ENCODE results near the gene MLN.

MLN gene

DNA sequence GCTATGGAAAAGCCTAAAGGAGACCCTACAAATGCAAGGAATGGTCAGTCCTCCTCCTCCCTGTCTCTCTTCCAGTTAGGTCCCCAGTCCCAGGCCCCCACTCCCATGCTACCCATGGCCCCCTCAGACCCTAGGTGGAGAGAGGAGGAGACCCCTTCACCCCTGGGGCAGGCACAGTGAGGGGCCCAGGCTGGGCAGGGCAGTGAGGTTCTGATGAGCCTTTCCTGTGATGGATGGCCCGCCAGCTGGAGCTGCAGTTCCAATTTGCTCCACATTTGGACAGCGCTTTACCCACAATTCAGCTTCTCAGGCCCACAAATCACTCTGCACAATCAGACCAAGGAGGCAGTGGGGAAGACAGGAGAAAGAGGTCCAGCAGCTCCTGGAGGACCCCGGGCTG is 37.3 kb upstream of the MLN start:
- no peak for DNase-seq (ENCODE audit: low read depth)
- TF ChIP-seq, protein P1, sequence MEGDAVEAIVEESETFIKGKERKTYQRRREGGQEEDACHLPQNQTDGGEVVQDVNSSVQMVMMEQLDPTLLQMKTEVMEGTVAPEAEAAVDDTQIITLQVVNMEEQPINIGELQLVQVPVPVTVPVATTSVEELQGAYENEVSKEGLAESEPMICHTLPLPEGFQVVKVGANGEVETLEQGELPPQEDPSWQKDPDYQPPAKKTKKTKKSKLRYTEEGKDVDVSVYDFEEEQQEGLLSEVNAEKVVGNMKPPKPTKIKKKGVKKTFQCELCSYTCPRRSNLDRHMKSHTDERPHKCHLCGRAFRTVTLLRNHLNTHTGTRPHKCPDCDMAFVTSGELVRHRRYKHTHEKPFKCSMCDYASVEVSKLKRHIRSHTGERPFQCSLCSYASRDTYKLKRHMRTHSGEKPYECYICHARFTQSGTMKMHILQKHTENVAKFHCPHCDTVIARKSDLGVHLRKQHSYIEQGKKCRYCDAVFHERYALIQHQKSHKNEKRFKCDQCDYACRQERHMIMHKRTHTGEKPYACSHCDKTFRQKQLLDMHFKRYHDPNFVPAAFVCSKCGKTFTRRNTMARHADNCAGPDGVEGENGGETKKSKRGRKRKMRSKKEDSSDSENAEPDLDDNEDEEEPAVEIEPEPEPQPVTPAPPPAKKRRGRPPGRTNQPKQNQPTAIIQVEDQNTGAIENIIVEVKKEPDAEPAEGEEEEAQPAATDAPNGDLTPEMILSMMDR (conservative IDR thresholded peaks at IDR 0.05; ENCODE audit: low read depth, low read length) = no peak
- H3K4me3 ChIP-seq (ENCODE audit: low read length) = no peak overlapping the region

GRCh38 chr6:33840048-33840926 is 36.5 kb upstream of the MLN start:
- peak; percentile 29 for DNase-seq (ENCODE audit: low read depth)
- TF ChIP-seq, protein P1 (conservative IDR thresholded peaks at IDR 0.05; ENCODE audit: low read depth, low read length) = no peak
- H3K4me3 ChIP-seq (ENCODE audit: low read length) = no peak overlapping the region

GRCh38 chr6:33839399-33840047 is 35.7 kb upstream of the MLN start:
- no peak for DNase-seq (ENCODE audit: low read depth)
- TF ChIP-seq, protein P1 (conservative IDR thresholded peaks at IDR 0.05; ENCODE audit: low read depth, low read length) = no peak
- no peak overlapping the region for H3K4me3 ChIP-seq (ENCODE audit: low read length)

DNA sequence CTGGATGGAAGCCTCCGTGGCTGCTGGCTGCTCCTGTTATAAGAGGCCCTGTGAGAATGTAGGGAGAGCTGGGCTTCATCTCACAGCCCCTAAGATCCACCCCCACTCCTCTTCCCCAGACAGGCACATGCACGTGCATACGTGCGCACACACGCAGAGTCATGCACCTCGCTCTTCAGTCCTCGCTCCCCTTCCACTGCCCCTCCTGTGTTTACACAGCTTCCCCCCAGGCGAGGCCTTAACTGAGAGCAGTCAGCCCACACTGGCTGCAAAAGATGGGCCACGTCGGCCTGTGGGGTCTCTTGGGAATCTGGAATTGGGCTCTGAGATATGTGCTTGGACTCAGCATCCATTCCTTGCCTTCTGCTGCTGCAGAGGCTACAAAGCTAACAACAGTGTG is 35.2 kb upstream of the MLN start:
- TF ChIP-seq, protein P1 (conservative IDR thresholded peaks at IDR 0.05; ENCODE audit: low read depth, low read length) = no peak
- H3K4me3 ChIP-seq (ENCODE audit: low read length) = no peak overlapping the region
- DNase-seq (ENCODE audit: low read depth) = no peak

- no peak overlapping the region for H3K4me3 ChIP-seq (ENCODE audit: low read length)
Observed at GRCh38 chr6:33837971-33838665, 34.3 kb upstream of the MLN start.

DNA sequence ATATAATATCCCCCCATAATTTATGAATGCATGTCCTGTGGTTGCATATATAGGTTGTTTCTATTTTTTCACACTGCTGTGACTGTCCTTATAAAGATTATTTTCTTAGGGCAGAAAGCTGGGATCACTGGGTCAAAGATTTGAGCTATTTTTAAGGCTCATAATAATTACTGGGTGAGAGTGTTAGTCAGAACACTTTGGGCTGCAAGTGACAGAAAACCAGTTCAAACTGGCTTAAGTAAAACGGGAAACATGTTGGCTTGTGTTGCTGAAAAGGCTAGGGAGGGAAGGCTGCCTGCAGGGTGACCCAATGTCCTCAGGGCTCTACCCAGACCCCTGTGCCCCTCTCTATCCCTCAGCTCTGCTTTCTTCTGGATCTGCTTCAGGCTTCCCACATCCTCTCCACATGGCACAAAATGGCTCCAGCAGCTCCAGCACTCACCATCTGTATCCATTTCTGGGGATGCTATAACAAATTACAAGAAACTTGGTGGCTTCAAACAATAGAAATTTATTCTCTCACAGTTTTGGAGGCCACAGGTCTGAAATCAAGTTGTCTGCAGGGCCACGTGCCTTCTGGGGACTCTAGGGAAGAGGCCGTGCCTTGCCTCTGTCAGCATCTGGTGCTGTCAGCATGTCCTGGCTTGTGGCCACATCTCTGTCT is 33.1 kb upstream of the MLN start:
- no peak for DNase-seq (ENCODE audit: low read depth)
- TF ChIP-seq, protein P1 (conservative IDR thresholded peaks at IDR 0.05; ENCODE audit: low read depth, low read length) = no peak
- H3K4me3 ChIP-seq (ENCODE audit: low read length) = no peak overlapping the region

More at GRCh38 chr6:33837971-33838665, 34.3 kb upstream of the MLN start:
- no peak for DNase-seq (ENCODE audit: low read depth)
- TF ChIP-seq, protein P1 (conservative IDR thresholded peaks at IDR 0.05; ENCODE audit: low read depth, low read length) = no peak

All from retinal pigment epithelial cell (primary cell).